CD8-positive, alpha-beta memory T cell (primary cell): Measurements from ENCODE around the gene POLR1B. TPM values are rescaled to one million over a fixed set of nuclear protein-coding genes. Genes with fewer than 3 reads are reported as not detected.

Experiments
- polyA plus RNA-seq: library from polyadenylated mRNA; unstranded; fragments of 300-500 nt; fragmentation: Illumina TruSeq; gene quantifications from one replicate; pipeline ENCODE4 v1.2.3, GENCODE V29; 2021
- total RNA-seq, 2 experiments: library from RNA; stranded (reverse); gene quantifications; one replicate each; pipeline ENCODE4 v1.2.3, GENCODE V29; 2021

Gene POLR1B
- total and polyA plus RNA-seq, 3 experiments from 2014 or later: 24.3 to 78.4 (median 67.1) TPM

Other genes with a start within 250 kb of the POLR1B start
- gene RGPD8, start 108.8 kb upstream of the POLR1B start, total RNA-seq: 10 to 100 TPM; 15.5 to 19.3 TPM
- 2.2 TPM for gene RGPD8, start 108.8 kb upstream of the POLR1B start, polyA plus RNA-seq
- gene TTL, start 60.3 kb upstream of the POLR1B start, total RNA-seq: 10 to 100 TPM; 45.9 to 46.1 TPM
- gene TTL, start 60.3 kb upstream of the POLR1B start, polyA plus RNA-seq: 4.6 TPM
- gene CHCHD5, start 42.1 kb downstream of the POLR1B start, total RNA-seq: 10 to 100 TPM; 33.1 to 36.6 TPM
- 41.8 TPM for gene CHCHD5, start 42.1 kb downstream of the POLR1B start, polyA plus RNA-seq
- 100 to 1,000 TPM; 102 to 105 TPM for gene SLC20A1, start 103.5 kb downstream of the POLR1B start, total RNA-seq
- 68.0 TPM for gene SLC20A1, start 103.5 kb downstream of the POLR1B start, polyA plus RNA-seq
- not detected for gene NT5DC4, start 178.6 kb downstream of the POLR1B start, total RNA-seq
- gene NT5DC4, start 178.6 kb downstream of the POLR1B start, polyA plus RNA-seq: not detected
- gene CKAP2L, start 222.1 kb downstream of the POLR1B start, total RNA-seq: 10 to 100 TPM; 19.1 to 19.6 TPM
- not detected for gene CKAP2L, start 222.1 kb downstream of the POLR1B start, polyA plus RNA-seq
- 1 to 10 TPM; 2.2 to 3.1 TPM for gene IL1A, start 242.0 kb downstream of the POLR1B start, total RNA-seq
- not detected for gene IL1A, start 242.0 kb downstream of the POLR1B start, polyA plus RNA-seq